Liver (tissue), 3 donors: ENCODE data around the gene SKAP1.

Experiments
- EGR1 ChIP-seq, 2 donors: IDR thresholded peaks; 2 replicates each; pipeline ENCODE4 v1.6.1; 2016 to 2018; ENCODE audit warnings: antibody characterized with exemption in 2 of 2, low read depth in 2 of 2
- GABPA ChIP-seq, 2 donors: IDR thresholded peaks in 1 of 2; conservative IDR thresholded peaks in 1 of 2; 2 replicates each; pipeline ENCODE4 v1.6.1; 2016; ENCODE audit warnings: antibody characterized with exemption in 2 of 2, mild to moderate bottlenecking in 1 of 2, moderate library complexity in 1 of 2
- HNF4A ChIP-seq, 2 donors: conservative IDR thresholded peaks; 2 replicates each; pipeline ENCODE4 v1.6.1; 2016; ENCODE audit warnings: antibody characterized with exemption in 2 of 2, mild to moderate bottlenecking in 2 of 2
- JUND ChIP-seq, 2 donors: IDR thresholded peaks; 2 replicates each; pipeline ENCODE4 v1.6.1; 2016; ENCODE audit warnings: antibody characterized with exemption in 2 of 2
- NR2F2 ChIP-seq: IDR thresholded peaks from 2 replicates; pipeline ENCODE4 v1.6.1; 2016; ENCODE audit warnings: antibody characterized with exemption
- RAD21 ChIP-seq, 2 donors: IDR thresholded peaks; 2 replicates each; pipeline ENCODE4 v1.6.1; 2016; ENCODE audit warnings: antibody characterized with exemption in 2 of 2, mild to moderate bottlenecking in 2 of 2
- RXRA ChIP-seq, 2 donors: IDR thresholded peaks; 2 replicates each; pipeline ENCODE4 v1.6.1; 2017 to 2018; ENCODE audit warnings: antibody characterized with exemption in 2 of 2, mild to moderate bottlenecking in 1 of 2
- SP1 ChIP-seq: IDR thresholded peaks from 2 replicates; pipeline ENCODE4 v1.6.1; 2018; ENCODE audit warnings: antibody characterized with exemption, mild to moderate bottlenecking
- TAF1 ChIP-seq: conservative IDR thresholded peaks from 2 replicates; pipeline ENCODE4 v1.6.1; 2016; ENCODE audit warnings: antibody characterized with exemption, mild to moderate bottlenecking
- YY1 ChIP-seq: IDR thresholded peaks from 2 replicates; pipeline ENCODE4 v1.6.1; 2016; ENCODE audit warnings: antibody characterized with exemption, mild to moderate bottlenecking
- TF ChIP-seq, protein P1 (sequence below): fragments of 150-350 bp; IDR thresholded peaks from 2 replicates; pipeline ENCODE4 v1.5.1; 2017; ENCODE audit warnings: improper control_type of control experiment, low read depth, low read length; ENCODE audit not compliant: missing input control
- TF ChIP-seq, protein P2 (sequence below): IDR thresholded peaks from 2 replicates; pipeline ENCODE4 v1.6.1; 2016; ENCODE audit warnings: antibody characterized with exemption
- TF ChIP-seq, protein P3 (sequence below): IDR thresholded peaks from 2 replicates; pipeline ENCODE4 v1.6.1; 2016; ENCODE audit warnings: antibody characterized with exemption, mild to moderate bottlenecking
- TF ChIP-seq, protein P4 (sequence below): IDR thresholded peaks from 2 replicates; pipeline ENCODE4 v1.6.1; 2016; ENCODE audit warnings: antibody characterized with exemption
- donor health status: healthy.
- donor health status: healthy.

DNA sequence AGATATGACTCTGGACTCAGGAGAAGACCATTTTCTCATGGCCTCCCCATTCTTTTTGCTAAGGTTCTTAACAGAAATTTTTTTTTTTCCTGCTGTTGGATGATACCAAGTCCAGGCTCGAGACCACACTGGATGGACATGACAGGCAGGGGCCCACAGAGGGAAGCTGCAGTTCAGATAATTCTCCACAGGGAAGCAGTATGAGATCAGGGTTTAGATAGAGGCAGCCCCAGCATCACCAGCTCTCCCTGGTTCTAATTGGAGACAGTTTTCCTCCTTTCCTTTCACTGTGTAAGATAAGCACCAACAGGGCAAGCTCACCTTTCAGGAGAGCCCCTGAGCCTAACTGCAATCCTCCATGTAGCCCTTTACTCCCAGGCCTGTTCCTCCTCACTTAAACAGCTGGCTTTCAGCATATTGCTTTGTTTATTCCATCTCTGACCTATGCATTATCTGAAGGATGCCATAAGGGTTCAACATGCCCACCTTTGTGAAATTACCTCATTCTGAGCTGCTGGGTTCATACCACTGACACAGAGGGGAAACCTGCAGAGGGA lies 214.4 kb downstream of the SKAP1 start:
- TF ChIP-seq, protein P1, sequence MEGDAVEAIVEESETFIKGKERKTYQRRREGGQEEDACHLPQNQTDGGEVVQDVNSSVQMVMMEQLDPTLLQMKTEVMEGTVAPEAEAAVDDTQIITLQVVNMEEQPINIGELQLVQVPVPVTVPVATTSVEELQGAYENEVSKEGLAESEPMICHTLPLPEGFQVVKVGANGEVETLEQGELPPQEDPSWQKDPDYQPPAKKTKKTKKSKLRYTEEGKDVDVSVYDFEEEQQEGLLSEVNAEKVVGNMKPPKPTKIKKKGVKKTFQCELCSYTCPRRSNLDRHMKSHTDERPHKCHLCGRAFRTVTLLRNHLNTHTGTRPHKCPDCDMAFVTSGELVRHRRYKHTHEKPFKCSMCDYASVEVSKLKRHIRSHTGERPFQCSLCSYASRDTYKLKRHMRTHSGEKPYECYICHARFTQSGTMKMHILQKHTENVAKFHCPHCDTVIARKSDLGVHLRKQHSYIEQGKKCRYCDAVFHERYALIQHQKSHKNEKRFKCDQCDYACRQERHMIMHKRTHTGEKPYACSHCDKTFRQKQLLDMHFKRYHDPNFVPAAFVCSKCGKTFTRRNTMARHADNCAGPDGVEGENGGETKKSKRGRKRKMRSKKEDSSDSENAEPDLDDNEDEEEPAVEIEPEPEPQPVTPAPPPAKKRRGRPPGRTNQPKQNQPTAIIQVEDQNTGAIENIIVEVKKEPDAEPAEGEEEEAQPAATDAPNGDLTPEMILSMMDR: peak; percentile 33
- TF ChIP-seq, protein P2, sequence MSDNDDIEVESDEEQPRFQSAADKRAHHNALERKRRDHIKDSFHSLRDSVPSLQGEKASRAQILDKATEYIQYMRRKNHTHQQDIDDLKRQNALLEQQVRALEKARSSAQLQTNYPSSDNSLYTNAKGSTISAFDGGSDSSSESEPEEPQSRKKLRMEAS: no peak
- TF ChIP-seq, protein P3, sequence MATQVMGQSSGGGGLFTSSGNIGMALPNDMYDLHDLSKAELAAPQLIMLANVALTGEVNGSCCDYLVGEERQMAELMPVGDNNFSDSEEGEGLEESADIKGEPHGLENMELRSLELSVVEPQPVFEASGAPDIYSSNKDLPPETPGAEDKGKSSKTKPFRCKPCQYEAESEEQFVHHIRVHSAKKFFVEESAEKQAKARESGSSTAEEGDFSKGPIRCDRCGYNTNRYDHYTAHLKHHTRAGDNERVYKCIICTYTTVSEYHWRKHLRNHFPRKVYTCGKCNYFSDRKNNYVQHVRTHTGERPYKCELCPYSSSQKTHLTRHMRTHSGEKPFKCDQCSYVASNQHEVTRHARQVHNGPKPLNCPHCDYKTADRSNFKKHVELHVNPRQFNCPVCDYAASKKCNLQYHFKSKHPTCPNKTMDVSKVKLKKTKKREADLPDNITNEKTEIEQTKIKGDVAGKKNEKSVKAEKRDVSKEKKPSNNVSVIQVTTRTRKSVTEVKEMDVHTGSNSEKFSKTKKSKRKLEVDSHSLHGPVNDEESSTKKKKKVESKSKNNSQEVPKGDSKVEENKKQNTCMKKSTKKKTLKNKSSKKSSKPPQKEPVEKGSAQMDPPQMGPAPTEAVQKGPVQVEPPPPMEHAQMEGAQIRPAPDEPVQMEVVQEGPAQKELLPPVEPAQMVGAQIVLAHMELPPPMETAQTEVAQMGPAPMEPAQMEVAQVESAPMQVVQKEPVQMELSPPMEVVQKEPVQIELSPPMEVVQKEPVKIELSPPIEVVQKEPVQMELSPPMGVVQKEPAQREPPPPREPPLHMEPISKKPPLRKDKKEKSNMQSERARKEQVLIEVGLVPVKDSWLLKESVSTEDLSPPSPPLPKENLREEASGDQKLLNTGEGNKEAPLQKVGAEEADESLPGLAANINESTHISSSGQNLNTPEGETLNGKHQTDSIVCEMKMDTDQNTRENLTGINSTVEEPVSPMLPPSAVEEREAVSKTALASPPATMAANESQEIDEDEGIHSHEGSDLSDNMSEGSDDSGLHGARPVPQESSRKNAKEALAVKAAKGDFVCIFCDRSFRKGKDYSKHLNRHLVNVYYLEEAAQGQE: no peak
- TF ChIP-seq RAD21 (IDR thresholded peaks at IDR 0.05) (peak; percentile 59 to 66), SP1 (no peak), EGR1 (IDR thresholded peaks at IDR 0.05; ENCODE audit: low read depth in 2 of 2) (no peak), NR2F2 (no peak), GABPA (IDR thresholded peaks at IDR 0.05 in 1 of 2, conservative IDR thresholded peaks at IDR 0.05 in 1 of 2) (no peak), YY1 (no peak), JUND (IDR thresholded peaks at IDR 0.05) (no peak), TAF1 (no peak), RXRA (IDR thresholded peaks at IDR 0.05) (no peak), HNF4A (conservative IDR thresholded peaks at IDR 0.05) (no peak)
- TF ChIP-seq, protein P4, sequence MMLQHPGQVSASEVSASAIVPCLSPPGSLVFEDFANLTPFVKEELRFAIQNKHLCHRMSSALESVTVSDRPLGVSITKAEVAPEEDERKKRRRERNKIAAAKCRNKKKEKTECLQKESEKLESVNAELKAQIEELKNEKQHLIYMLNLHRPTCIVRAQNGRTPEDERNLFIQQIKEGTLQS: no peak
